Omental fat pad (tissue), 4 donors: ENCODE measurements around the gene LMX1B. TPM values are rescaled to one million over a fixed set of nuclear protein-coding genes. Genes with fewer than 3 reads are reported as not detected.

Source experiments
- ATAC-seq: fragments of 150-250 bp; one replicate; pipeline ENCODE4 v1.9.1; 2016; ENCODE audit warnings: mild to moderate bottlenecking, moderate library complexity; ENCODE audit not compliant: low FRiP score
- DNase-seq: peaks from one replicate; pipeline ENCODE4 v3.0.0-alpha.2; 2019; ENCODE audit warnings: low spot score
- total RNA-seq, 4 donors: library from RNA; depleted of rRNA; stranded (reverse); fragments of >200 nt; gene quantifications; one replicate each; pipeline ENCODE4 v1.1.0, GENCODE V29; 2016
- TF ChIP-seq, protein P1 (sequence below), 3 donors: fragments of 450-650 bp; IDR thresholded peaks; one replicate each; pipeline ENCODE4 v1.5.1; 2016 to 2017; ENCODE audit warnings: antibody characterized with exemption in 3 of 3, mild to moderate bottlenecking in 3 of 3, moderate library complexity in 2 of 3

Gene LMX1B
- total RNA-seq, 4 donors from 2014 or later: 0.09 to 1.1 (median 0.31) TPM; not detected in 1

DNA sequence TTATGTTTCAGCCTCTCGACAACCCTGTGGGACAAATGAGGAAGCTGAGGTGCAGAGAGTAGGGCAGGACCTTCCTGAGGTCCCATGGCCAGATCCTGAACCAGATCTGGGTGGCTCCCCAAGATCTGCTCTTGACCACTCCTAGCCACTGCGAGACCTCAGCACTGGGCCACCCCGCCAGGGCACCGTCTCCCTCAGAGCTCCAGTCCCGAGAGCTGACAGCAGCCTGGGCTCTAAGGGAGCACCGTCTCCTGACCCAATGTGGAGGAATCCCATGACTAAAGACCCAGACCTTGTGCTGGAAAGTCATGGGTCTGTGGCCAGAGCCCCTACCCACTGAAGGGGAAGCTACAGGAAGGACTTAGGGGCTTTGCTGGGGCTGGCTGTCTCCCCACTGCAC is 4.5 kb upstream of the LMX1B start:
- ATAC-seq (no peak), DNase-seq (no peak)

DNA sequence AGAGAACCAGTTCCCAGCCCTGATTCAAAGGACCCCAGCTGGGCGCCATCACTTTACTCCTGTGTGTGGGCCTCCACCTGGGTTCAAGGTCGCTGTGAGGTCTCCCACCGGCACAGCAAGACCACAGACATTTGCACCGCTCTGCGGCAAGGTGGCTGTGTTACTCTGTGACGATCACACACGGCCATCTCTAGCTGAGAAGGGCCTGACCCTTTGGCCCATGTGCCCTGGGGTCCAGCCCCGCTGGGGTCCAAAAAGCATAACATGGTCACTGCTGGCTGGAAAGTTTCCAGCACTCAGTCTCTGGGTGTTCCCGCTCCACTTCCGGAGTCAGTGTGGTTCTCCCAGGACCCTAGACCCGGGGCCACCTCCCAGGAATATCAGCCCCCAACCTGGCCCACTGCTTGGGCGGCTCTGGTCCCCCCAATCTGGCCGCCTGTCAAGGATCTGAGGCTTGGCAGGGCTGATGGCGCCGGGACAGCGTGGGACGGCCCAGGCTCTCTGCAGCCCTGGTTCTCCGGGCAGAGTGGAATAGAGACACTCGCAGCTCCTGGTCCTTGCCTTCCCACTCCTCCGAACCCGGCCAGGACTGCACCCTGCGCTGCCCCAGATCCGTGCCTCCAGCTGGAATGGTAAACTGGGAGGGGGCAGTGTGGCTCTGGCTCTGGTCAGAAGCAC is 3.9 kb upstream of the LMX1B start:
- TF ChIP-seq, protein P1, sequence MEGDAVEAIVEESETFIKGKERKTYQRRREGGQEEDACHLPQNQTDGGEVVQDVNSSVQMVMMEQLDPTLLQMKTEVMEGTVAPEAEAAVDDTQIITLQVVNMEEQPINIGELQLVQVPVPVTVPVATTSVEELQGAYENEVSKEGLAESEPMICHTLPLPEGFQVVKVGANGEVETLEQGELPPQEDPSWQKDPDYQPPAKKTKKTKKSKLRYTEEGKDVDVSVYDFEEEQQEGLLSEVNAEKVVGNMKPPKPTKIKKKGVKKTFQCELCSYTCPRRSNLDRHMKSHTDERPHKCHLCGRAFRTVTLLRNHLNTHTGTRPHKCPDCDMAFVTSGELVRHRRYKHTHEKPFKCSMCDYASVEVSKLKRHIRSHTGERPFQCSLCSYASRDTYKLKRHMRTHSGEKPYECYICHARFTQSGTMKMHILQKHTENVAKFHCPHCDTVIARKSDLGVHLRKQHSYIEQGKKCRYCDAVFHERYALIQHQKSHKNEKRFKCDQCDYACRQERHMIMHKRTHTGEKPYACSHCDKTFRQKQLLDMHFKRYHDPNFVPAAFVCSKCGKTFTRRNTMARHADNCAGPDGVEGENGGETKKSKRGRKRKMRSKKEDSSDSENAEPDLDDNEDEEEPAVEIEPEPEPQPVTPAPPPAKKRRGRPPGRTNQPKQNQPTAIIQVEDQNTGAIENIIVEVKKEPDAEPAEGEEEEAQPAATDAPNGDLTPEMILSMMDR (IDR thresholded peaks at IDR 0.05): no peak
- DNase-seq: no peak
- ATAC-seq: no peak

More for the DNA sequence above, 4.5 kb upstream of the LMX1B start:
- TF ChIP-seq, protein P1 (IDR thresholded peaks at IDR 0.05): no peak

DNA sequence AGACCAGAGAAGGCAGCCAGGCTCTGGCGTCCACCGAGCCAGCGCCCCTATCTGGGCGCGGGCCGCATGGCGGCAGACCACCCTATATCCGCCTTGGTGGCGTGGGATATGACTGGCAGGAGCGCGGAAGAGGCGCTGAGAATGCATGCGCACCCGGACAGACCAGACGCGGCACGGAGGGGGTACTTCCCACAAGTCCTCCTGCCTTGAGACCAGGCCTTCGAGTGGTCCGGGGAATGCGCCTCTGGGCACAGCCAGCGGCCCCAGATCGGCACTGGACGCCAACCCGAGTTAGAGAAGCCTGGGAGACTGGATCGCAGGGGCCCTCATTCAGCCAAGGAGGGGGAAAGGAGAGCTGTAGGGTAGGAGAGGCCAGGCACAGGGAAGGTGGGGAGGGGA is 2.5 kb upstream of the LMX1B start:
- TF ChIP-seq, protein P1 (IDR thresholded peaks at IDR 0.05): no peak
- ATAC-seq: no peak
- no peak for DNase-seq

DNA sequence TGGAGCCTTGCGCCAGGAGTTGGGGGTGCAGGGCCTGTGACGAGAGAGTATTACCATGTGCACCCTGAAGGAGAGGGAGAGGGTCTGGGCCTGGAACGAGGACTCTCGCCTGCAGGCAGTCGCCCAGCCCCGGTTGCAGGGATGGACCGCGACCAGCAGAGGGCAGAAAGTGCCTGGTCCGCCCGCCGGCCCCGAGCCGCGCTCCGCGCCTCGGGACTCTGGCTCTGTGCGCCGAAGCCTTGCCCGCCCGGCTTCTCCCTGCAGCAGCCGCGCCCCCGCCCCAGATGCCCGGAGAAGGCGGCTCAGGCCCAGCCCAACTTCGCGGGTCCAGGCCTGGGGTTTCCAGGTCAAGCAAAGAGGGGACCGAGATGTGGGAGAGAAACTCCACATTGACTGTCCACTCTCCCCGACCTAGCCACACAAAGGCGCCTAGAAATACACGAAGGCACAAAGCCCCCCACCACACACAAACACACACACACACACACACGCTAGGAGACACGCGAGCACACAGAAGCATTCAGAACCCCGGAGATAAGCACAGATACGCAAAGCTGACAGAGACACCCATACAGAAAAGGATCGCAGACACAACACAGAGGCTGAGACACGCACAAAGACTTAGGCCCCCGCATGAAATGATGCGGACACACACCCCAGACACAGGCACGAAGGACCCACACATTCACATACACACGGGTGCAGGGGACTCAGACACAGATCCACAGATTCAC is 2.0 kb upstream of the LMX1B start:
- TF ChIP-seq, protein P1 (IDR thresholded peaks at IDR 0.05): peak in 1 of 3 donors; percentile 70
- DNase-seq (no peak), ATAC-seq (peak; percentile 72)

DNA sequence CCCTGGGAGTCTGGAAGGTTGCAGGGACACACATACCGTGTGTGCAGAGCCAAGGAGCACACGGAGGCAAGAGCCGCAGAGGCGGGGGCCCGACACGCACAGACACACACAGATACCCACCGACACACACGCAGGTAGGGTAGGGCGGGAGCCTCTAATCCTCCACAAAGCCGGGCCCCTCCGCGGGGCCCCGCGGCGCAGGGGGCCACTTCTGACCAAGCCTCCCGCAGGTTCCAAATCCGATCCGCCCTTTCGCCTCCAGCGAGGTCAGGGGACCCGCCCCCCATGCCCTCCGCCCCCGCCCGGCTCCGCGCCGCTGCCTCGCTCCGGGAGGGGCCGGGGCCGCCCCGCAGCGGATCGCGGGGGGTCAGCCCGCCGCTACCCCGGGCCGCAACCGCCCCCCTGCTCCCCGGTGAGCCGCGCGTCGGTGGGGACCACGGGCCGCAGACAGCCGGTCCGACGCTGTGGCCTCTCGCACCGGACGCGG is 1.4 kb upstream of the LMX1B start:
- TF ChIP-seq, protein P1 (IDR thresholded peaks at IDR 0.05): no peak
- DNase-seq (no peak), ATAC-seq (peak; percentile 3)

DNA sequence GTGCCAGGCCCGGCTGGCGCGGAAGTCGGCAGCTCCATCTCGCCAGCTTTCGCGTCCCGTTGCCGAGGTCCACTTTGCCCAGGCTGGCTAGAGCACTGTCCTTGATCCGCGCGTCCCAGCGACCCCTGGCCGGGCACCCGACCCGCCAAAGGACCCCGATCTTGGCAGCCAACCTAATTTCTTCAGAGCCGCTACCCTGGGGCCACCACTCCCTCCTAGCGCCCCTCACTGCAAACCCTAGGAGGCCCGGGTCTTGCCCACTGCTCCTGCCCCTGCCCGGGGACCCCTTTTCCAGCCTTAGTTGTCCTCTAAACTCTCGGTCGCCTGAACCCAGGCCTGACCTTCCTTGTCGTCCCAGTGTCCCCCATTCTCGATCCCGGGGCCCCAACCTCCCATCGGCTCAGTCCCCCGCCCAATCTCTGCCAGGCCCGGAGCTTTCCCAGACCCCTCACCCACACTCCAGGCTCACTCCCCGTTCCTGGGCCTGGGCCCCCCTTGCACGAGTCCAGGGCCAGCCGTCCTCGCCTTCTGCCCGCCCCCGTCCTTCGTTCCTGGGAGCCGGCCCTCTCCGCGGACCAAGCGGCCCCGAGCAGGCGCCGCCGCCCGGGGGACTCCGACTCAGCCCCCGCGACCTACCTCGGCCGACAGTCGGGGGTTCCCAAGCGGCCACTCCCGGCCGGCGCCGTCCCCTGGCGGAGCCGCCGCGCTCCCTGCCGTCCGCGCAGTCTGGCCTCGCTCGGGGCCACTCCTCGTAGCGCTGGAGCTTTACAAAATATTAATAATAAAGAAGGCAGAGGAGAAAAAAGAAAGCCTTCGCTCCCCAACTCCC is 701 bp upstream of the LMX1B start:
- DNase-seq (no peak), ATAC-seq (no peak)
- TF ChIP-seq, protein P1 (IDR thresholded peaks at IDR 0.05): no peak
